Kidney (tissue), 14 donors: ENCODE measurements around the gene ADGRF3. TPM values are rescaled to one million over a fixed set of nuclear protein-coding genes. Genes with fewer than 3 reads are reported as not detected.

Experiments used
- DNase-seq, 5 donors: peaks; one replicate each; pipeline ENCODE4 v3.0.0-alpha.2; 2013 to 2020
- FAIRE-seq: peaks from 2 replicates; lab custom pipeline; 2012; peaks lifted over from hg19 to GRCh38; lab: Jason Lieb, UNC
- H3K27ac ChIP-seq, 2 donors: one replicate each; pipeline ENCODE4 v1.7.0; 2013; ENCODE audit warnings: low read depth in 2 of 2, low read length in 2 of 2, inconsistent platforms in 1 of 2
- H3K27me3 ChIP-seq: one replicate; pipeline ENCODE4 v1.7.1; 2013; ENCODE audit warnings: low read length, inconsistent platforms; ENCODE audit not compliant: control insufficient read depth, insufficient read depth
- H3K36me3 ChIP-seq, 3 donors: one replicate each; pipeline versions ENCODE4 v1.7.0 to v1.7.1; 2013; ENCODE audit warnings: low read length in 3 of 3, control low read depth in 1 of 3, inconsistent platforms in 1 of 3; ENCODE audit not compliant: insufficient read depth in 3 of 3, control insufficient read depth in 2 of 3
- H3K4me1 ChIP-seq, 3 donors: one replicate each; pipeline versions ENCODE4 v1.7.0 to v1.7.1; 2013; ENCODE audit warnings: low read length in 3 of 3, inconsistent platforms in 1 of 3, low read depth in 1 of 3; ENCODE audit not compliant: control insufficient read depth in 2 of 3, insufficient read depth in 2 of 3
- H3K4me3 ChIP-seq, 3 donors: one replicate each; pipeline versions ENCODE4 v1.7.0 to v1.8.1; 2013; ENCODE audit warnings: low read length in 3 of 3, control low read depth in 1 of 3, inconsistent platforms in 1 of 3
- H3K9ac ChIP-seq, 3 donors: one replicate each; pipeline versions ENCODE4 v1.7.0 to v1.7.1; 2013; ENCODE audit warnings: low read length in 3 of 3, control low read depth in 1 of 3, inconsistent platforms in 1 of 3
- H3K9me3 ChIP-seq, 3 donors: one replicate each; pipeline versions ENCODE4 v1.7.0 to v1.7.1; 2013; ENCODE audit warnings: low read length in 3 of 3, control low read depth in 1 of 3, inconsistent platforms in 1 of 3; ENCODE audit not compliant: control insufficient read depth in 2 of 3, insufficient read depth in 1 of 3
- CTCF ChIP-seq: IDR thresholded peaks from 3 replicates; pipeline ENCODE4 v1.5.1; 2012; ENCODE audit warnings: mild to moderate bottlenecking, moderate library complexity, borderline replicate concordance; ENCODE audit not compliant: insufficient read depth; ENCODE audit errors: extremely low read depth
- intact Hi-C: fragments of 100-400 bp; cut with DNase I; formaldehyde crosslinking; loops from one replicate; pipeline ENCODE4 v1.11.1; 2022
- polyA plus RNA-seq: library from polyadenylated mRNA; stranded (reverse); fragments of 350-450 nt; fragmentation: Illumina TruSeq; extraction: RNeasy Lipid Tissue Mini Kit (QIAGEN cat#74804); gene quantifications from one replicate; pipeline ENCODE4 v1.2.3, GENCODE V29; 2014; ENCODE audit warnings: low read depth, low replicate concordance; ENCODE audit not compliant: insufficient read depth
- total RNA-seq: library from RNA; stranded (reverse); fragmentation: NEBNext Ultra II Directional; extraction: Animal tissue kit (Norgen Biotek cat#: 25700); gene quantifications from one replicate; pipeline ENCODE4 v1.2.1, GENCODE V29; 2021
- donor health status: control.
- donor health status: control.
- donor health status: control.
- donor health status: control.
- donor health status: control.
- donor health status: DM: yes; HTN: yes; CAD: no.
- donor health status: Normal renal cell carcinoma (clear cell type).

Gene ADGRF3
- total and polyA plus RNA-seq, 2 donors from 2014 or later: 0.94 to 1.8 TPM

GRCh38 chr2:26274058-26274613 is 72.5 kb downstream of the ADGRF3 start:
- intact Hi-C loops: no loop called here
- FAIRE-seq (peak; percentile 65), DNase-seq (peak in 1 of 5 donors; percentile 22)
- Histone ChIP-seq H3K4me3 (no peak overlapping the region), H3K9ac (no peak overlapping the region), H3K9me3 (no peaks in the 10 kb centered on the region), H3K27ac (peak overlapping the region; percentile 81 to 90), H3K4me1 (peaks cover 0 to 7% (median 0%) of the 10 kb centered on the region in 3 donors), H3K36me3 (peaks cover 7 to 24% (median 15%) of the 10 kb centered on the region in 3 donors), H3K27me3 (no peaks in the 10 kb centered on the region)
- no peak for TF ChIP-seq CTCF

- no peaks in the 10 kb centered on the region for H3K9me3 ChIP-seq
- no peak overlapping the region for H3K4me3 ChIP-seq
- DNase-seq (no peak), FAIRE-seq (no peak)
- peaks cover 7 to 17% (median 9%) of the 10 kb centered on the region in 3 donors for H3K36me3 ChIP-seq
- no peaks in the 10 kb centered on the region for H3K27me3 ChIP-seq
- no peak for TF ChIP-seq CTCF
- peaks cover 0 to 7% (median 0%) of the 10 kb centered on the region in 3 donors for H3K4me1 ChIP-seq
- H3K9ac ChIP-seq: no peak overlapping the region
- intact Hi-C loops: no loop called here
- no peak overlapping the region for H3K27ac ChIP-seq
Measured at GRCh38 chr2:26273501-26273900, 73.1 kb downstream of the ADGRF3 start.

DNA sequence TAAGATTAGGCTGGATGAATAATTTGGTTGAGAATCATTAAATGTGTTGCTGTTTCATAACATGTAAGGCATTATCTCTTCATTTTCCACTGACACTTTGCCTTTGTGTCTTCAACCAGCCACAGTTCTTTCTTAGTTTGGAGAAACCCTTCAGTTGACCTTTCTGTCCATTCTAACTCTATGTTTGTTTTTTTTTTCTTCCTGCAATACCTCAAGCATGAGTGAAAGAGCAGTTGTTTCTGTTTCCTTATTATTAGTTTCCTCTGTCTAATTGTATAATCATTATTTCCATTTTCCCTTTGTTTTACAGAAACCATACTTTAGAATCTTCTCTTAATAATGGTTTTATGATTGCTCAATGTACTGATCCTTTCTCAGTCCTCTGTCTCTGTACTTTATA is 76.2 kb downstream of the ADGRF3 start:
- H3K36me3 ChIP-seq: peaks cover 2 to 8% (median 4%) of the 10 kb centered on the region in 3 donors
- no peak for FAIRE-seq
- DNase-seq: no peak
- H3K27ac ChIP-seq: no peak overlapping the region
- no peak overlapping the region for H3K9ac ChIP-seq
- peaks cover 0 to 7% (median 0%) of the 10 kb centered on the region in 3 donors for H3K4me1 ChIP-seq
- H3K4me3 ChIP-seq: no peak overlapping the region
- no peaks in the 10 kb centered on the region for H3K9me3 ChIP-seq
- H3K27me3 ChIP-seq: no peaks in the 10 kb centered on the region
- no peak for TF ChIP-seq CTCF
- intact Hi-C loops: no loop called here
